Activated naive CD4-positive, alpha-beta T cell (primary cell): Measurements from ENCODE around the gene BDKRB2.
"Not testable (repeated sequence)": the region's sequence is repeated elsewhere in the genome, so short reads cannot be mapped to it uniquely, and the experiment has no call there.

ENCODE experiments used
- DNase-seq, 4 experiments: peaks; one replicate each; lab custom pipeline; 2025; lab: John Stamatoyannopoulos, UW

The BDKRB2 gene

GRCh38 chr14:96225213-96225612 is 20.6 kb downstream of the BDKRB2 start:
- DNase-seq, result no peak

- DNase-seq, result no peak
Measured at GRCh38 chr14:96225745-96226151, 21.1 kb downstream of the BDKRB2 start.

DNA sequence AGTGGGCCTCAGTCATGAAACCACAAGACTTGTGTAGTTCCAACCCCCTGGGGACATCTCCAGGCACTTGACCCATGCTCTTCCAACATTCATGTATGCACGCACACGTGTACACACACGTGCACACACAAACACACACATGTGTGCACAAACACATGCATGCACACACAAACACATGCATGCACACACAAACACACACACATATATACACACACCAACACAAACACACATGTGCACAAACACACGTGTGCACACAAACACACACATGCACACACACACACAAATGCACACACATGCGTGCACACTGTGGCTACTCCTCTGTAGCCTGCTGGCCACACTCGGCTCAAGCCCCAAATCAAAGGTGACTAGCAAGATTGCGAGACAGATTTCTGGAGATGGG is 22.8 kb downstream of the BDKRB2 start:
- DNase-seq, result no peak

- no peak for DNase-seq
Measured at GRCh38 chr14:96229315-96229714, 24.7 kb downstream of the BDKRB2 start.

GRCh38 chr14:96231056-96231455 is 26.4 kb downstream of the BDKRB2 start:
- no peak for DNase-seq

DNA sequence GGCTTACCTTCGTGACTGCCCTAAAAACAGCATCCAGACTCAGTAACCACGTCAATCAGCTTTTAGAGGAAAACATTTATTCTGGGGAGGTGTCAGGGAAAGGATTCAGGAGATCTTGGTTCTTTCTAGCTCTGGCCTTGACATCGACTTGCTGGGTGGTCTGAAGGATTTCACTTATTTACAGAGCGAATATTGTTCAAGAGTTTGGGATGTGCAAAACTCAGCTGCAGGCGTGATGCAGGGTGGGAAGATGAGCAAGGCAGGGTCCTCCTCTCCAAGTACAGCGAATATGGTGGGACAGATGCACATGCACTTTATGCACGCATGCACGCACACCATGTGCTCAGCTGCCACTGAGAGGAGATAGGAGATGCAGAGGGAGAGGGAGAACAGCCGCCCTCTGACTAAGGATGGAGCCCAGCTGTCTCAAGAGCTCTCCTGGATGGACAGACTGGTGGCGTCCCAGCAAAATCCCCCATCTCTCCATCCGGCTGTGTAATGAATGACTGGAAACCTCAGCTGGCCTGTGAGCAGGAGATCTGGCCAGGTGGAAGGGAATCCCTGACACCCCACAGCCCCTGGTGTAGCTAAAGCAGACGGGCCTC is 27.0 kb downstream of the BDKRB2 start:
- no peak for DNase-seq

- DNase-seq, result no peak
Measured at GRCh38 chr14:96232506-96232905, 27.9 kb downstream of the BDKRB2 start.

DNA sequence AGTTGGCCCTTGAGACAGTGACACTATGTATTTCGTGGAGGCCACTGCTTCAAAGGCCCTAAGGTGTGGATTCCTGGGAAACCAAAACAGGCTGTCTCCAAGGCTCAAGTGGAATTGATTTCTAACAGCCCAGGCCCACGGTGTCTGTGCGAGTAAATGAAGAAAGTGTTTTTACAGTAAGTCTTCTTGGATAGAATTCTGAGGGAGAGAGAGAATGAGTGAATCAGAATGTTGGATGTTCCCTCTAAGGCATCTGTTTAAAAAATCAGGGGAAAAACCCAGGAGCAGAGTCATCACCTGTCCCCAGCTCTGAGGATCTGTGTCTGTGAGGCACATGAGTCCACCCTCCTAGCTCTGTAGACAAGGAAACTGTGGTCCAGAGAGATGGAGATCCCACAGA is 29.0 kb downstream of the BDKRB2 start:
- DNase-seq, result no peak

DNA sequence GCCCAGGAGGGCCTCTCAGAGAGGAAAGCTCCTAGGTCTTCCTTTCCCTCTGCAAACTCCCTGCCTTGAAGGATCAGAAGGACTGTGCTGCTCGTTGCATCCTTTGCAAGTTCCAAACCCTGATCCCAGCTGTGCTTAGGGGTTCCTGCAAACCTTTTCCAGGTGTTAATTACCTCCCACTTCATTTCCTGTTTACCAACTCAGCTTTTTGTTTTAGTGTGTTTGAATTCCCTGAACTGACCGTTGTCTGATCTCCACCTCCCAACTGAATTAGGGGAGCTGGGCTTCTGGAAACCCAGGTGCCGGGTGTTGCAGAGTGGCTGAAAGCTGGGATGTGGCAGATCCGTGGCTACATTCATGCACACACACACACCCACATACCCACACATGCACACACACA is 30.8 kb downstream of the BDKRB2 start:
- DNase-seq, result no peak

DNA sequence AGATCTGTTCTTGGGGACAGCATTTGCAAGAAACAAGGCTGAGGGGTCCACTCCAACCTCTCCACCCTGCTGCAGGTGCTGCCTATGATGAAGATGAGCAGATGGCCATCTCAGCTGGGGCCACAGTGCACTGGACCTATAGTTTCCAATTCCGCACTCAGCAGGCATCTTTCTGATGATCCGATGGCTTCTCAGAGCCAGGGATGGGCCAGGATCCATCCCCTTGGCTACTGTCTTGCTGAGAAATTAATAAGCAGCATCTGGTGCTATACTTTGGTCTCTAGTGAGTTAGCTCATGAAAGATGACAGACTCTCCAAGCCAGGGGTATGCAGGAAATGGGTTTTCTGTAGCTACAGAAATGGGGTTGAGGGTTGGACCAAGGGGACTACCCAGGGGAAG is 33.0 kb downstream of the BDKRB2 start:
- DNase-seq, result no peak

DNA sequence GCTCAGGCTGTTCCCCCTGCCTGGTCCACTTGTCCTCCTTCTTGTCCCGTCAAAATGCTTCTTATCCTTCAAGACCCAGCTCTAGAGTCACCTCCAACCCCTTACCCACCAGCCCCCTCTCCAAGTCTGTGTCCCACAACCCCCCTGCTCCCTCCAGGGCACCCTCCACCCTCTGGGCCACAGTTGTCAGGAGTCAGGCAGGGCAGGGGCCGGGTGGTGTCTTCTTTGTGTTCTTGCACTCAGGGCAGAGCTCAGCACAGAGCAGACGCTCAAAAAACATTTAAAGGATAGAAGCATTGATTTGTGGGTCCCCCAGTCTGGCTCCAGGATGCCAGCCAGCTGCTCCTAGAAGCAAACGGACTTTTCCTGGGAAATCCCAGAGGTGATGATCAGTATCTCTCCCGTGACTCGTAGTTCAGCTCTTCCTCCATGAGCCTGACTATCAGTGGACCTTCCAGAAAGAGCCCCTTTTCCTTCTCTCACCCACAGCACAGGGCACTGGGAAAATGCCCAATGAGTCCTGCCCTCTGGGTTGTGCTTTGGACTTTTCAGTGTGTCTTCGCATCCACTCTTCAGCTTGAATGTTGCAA is 34.1 kb downstream of the BDKRB2 start:
- DNase-seq, result no peak

DNA sequence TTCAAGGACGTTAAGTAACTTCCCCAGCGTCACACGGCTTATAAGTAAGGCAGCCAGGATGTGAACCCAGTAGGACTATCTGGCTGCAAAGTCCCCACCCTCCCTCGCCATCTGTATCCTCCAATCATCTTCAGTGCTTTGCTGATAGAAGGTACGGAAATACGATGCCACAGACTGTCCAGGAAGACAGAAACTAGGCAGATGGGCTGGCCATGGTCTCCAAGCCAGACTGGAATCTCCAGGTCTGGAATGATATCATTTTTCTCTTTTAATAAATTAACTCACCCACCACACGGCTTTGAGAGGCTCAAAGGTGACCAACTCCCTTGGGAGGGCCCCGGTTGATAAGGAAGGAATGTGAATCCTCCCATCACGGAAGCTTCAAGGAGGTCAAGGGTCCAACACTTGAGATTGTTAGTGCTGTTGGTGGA is 35.1 kb downstream of the BDKRB2 start:
- DNase-seq, result no peak

DNA sequence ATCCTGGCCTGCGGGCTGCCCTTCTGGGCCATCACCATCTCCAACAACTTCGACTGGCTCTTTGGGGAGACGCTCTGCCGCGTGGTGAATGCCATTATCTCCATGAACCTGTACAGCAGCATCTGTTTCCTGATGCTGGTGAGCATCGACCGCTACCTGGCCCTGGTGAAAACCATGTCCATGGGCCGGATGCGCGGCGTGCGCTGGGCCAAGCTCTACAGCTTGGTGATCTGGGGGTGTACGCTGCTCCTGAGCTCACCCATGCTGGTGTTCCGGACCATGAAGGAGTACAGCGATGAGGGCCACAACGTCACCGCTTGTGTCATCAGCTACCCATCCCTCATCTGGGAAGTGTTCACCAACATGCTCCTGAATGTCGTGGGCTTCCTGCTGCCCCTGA is 36.0 kb downstream of the BDKRB2 start:
- no peak for DNase-seq

GRCh38 chr14:96242126-96242525 is 37.5 kb downstream of the BDKRB2 start:
- no peak for DNase-seq

DNA sequence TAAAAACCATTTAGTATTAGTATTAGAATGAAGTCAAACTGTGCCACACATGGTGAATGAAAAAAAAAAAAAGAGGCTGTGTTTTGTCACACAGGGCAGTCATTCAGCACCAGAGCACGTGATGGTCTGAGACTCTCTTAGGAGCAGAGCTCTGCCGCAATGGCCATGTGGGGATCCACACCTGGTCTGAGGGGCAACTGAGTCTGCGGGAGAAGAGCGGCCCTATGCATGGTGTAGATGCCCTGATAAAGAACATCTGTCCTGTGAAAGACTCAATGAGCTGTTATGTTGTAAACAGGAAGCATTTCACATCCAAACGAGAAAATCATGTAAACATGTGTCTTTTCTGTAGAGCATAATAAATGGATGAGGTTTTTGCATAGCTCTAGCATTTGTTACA is 39.1 kb downstream of the BDKRB2 start:
- no peak for DNase-seq

GRCh38 chr14:96245074-96245473 is 40.4 kb downstream of the BDKRB2 start:
- DNase-seq, result not testable (repeated sequence)

- no peak for DNase-seq
Measured at GRCh38 chr14:96245710-96246538, 41.3 kb downstream of the BDKRB2 start.

DNA sequence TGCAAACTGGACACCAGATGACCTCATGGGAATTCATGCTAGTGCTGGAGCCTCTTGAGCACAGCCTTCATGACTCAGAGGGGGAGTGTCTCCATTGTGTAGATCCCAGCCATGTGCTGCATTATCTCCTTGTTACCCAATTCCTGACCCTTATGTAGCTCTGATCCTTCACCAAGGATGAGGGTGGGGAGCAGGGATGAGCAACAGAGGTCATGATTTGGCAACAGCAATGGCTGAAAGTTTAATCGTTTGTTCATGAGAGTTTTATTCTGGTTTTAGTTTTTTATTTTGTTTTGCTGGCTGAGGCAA is 41.9 kb downstream of the BDKRB2 start:
- DNase-seq, result no peak

DNA sequence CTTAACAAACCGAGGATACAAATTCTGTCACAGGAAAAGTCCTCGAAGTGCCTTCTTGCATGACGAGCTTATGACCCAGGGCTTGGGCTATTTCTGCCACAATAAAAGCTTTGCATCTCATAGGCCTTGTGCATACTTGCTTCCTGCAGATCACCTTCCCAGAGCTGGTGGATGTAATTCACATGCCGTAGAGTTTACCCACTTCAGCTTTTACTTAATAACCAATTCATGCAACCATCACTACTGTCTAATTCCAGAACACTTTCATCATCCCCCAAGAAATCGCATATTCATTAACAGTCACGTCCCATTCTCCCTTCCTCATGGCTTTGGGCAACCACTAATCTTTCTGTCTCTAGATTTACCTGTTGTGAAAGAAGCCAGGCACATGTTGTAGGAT is 42.4 kb downstream of the BDKRB2 start:
- DNase-seq, result no peak

DNA sequence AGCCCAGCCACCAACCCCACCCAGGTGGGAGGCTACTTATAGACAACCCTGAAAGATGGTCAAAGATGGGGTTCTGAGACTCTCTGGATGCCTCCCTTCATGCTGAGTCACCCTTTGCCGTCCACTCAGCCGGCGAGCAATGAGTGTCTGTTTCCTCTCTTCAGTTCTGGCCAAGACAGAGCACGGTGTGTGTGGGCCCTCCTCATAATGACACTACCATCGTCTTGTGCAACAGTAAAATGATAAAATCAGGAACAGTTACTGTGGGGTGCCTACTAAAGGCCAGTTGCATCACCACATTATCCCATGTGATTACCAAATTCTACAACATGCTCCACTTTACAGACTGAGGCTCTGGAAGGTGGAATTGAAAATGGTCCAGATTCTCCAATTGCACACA is 44.4 kb downstream of the BDKRB2 start:
- DNase-seq, result no peak

DNA sequence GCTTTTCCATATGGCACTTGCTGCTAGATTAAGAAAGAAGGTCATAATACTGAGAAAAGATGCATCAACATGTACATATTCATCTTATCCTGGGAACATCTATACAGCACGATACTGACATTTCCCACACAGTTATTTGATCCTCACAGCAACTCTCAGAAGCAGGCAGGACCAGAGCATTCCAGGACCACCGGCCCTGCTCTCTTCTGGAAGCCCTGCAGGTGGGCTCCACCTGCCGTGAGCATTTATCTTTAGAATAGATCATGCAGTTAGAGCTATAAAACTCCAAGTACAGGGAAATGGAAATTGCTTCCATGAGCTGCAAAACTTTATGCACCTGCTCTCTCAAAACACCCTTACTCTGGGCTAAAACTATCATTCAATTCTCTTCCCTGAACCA is 45.8 kb downstream of the BDKRB2 start:
- no peak for DNase-seq

DNA sequence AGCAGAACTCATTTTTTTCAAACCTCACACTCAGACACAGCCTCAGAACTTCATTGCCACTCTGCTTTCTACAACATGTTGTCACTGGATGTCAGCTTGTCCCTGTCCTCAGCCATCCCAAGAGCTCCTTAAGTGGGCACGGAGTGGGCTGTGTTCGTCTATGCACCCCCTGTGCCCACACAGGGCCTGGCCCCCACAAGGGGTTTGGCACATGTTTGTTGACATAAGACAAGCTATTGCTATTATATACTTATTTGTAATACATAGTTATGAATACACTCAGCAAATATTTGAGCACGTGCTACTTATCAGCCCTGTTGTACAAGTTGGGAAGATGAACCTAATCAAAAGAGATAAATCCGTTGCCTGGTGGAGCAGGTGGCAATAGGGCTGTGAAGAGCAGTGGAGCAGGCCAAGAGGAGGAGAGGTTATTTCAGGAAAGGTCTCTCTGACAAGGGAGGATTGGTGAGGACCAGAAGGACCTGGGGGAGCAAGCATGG is 47.1 kb downstream of the BDKRB2 start:
- no peak for DNase-seq

DNA sequence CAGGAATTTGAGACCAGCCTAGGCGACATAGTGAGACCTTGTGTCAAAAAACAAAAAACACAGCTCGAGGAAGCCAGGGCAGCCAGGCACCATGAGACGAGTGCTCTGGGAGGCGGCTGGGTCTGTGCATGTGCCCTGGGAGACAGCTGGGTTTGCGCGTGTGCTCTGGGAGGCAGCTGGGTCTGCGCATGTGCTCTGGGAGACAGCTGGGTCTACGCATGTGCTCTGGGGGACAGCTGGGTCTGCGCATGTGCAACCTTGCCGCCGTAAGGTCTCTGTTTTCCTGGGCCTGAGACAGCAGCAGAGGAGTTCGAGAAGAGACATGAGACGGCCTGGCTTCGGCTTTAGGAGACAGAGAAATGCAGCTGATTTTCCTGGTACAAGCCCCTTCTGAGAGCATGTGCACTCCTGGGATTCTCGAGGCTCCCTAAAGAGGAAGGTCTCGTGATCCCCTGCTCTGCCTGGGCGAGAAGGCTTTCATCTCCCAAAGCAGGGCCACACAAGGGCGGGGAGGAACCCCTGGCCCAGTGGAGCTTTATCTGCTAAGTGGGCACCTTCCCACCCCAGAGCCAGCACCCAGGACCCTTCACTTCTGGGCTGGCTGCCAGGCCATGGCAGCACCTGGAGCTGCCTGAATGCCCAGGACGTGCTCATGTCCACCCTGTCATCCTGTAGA is 47.8 kb downstream of the BDKRB2 start:
- DNase-seq, result no peak
